K562 (cell line): Measurements from ENCODE around the gene SERF2. TPM values are rescaled to one million over a fixed set of nuclear protein-coding genes. Genes with fewer than 3 reads are reported as not detected.
"Not testable (repeated sequence)": the region's sequence is repeated elsewhere in the genome, so short reads cannot be mapped to it uniquely, and the experiment has no call there.

Experiments used
- CHD1 ChIP-seq: fragments of 200-600 bp; sonication (generic); IDR thresholded peaks from one replicate; pipeline ENCODE4 v1.6.1; 2012; ENCODE audit warnings: mild to moderate bottlenecking, moderate library complexity, low read length, inconsistent platforms
- ESRRA ChIP-seq: fragments of 450-650 bp; IDR thresholded peaks from 2 replicates; pipeline ENCODE4 v1.6.1; 2014; ENCODE audit warnings: low read depth, mild to moderate bottlenecking, moderate library complexity, borderline replicate concordance
- FOS ChIP-seq: IDR thresholded peaks from 3 replicates; pipeline ENCODE4 v1.6.1; 2011; ENCODE audit not compliant: insufficient read length; ENCODE audit errors: extremely low read depth
- GATAD2A ChIP-seq: fragments of 450-650 bp; IDR thresholded peaks from 2 replicates; pipeline ENCODE4 v1.6.1; 2017
- GTF2F1 ChIP-seq: IDR thresholded peaks from 2 replicates; pipeline ENCODE4 v1.6.1; 2011; ENCODE audit warnings: low read depth, low read length, improper control_type of control experiment
- NR2C2 ChIP-seq, 2 experiments: fragments of 200-800 bp in 1 of 2; sonication (Bioruptor generic) in 1 of 2; sonication (generic) in 1 of 2; formaldehyde crosslinking in 1 of 2; IDR thresholded peaks; 2 replicates each; pipeline versions ENCODE4 v1.6.1 to v1.8.0; 2016 to 2022; ENCODE audit warnings: mild to moderate bottlenecking in 1 of 2, missing compliant biosample characterization in 1 of 2, missing genetic modification characterization in 1 of 2, missing genetic modification reagents in 1 of 2
- NRF1 ChIP-seq, 2 experiments: fragments of 450-650 bp; IDR thresholded peaks in 1 of 2; conservative IDR thresholded peaks in 1 of 2; 2 replicates each; pipeline ENCODE4 v1.6.1; 2014; ENCODE audit warnings: mild to moderate bottlenecking in 2 of 2
- PRPF4 ChIP-seq: fragments of 200-400 bp; formaldehyde crosslinking; IDR thresholded peaks from one replicate; pipeline ENCODE4 v1.6.1; 2017; ENCODE audit warnings: low read length, low read depth, mild to moderate bottlenecking; ENCODE audit not compliant: insufficient read depth, poor library complexity, severe bottlenecking
- RBBP5 ChIP-seq: fragments of 200-600 bp; sonication (generic); IDR thresholded peaks from 2 replicates; pipeline ENCODE4 v1.6.1; 2012; ENCODE audit warnings: borderline replicate concordance, mild to moderate bottlenecking, low read length, control low read depth, inconsistent platforms; ENCODE audit not compliant: insufficient read depth, poor library complexity, severe bottlenecking
- RBFOX2 ChIP-seq: fragments of 200-400 bp; formaldehyde crosslinking; IDR thresholded peaks from 2 replicates; pipeline ENCODE4 v1.6.1; 2017; ENCODE audit warnings: low read depth, mild to moderate bottlenecking, low read length, moderate library complexity
- RBM22 ChIP-seq: fragments of 200-400 bp; formaldehyde crosslinking; IDR thresholded peaks from 2 replicates; pipeline ENCODE4 v1.6.1; 2018; ENCODE audit warnings: low read length, low read depth; ENCODE audit not compliant: poor library complexity, severe bottlenecking
- SP1 ChIP-seq: sonication (generic); formaldehyde crosslinking; IDR thresholded peaks from 2 replicates; pipeline ENCODE4 v1.8.1; 2022; ENCODE audit warnings: mild to moderate bottlenecking, missing genetic modification reagents
- ZNF282 ChIP-seq: sonication (generic); formaldehyde crosslinking; IDR thresholded peaks from 2 replicates; pipeline ENCODE4 v1.8.1; 2023; ENCODE audit warnings: missing genetic modification reagents
- polyA plus RNA-seq, 8 experiments: library from polyadenylated mRNA; depleted of rRNA in 4 of 8; stranded (reverse) in 5 of 8; unstranded in 3 of 8; fragments of >200 nt; fragmentation: Nextera tagmentation in 2 of 8; fragmentation: Illumina TruSeq in 1 of 8; extraction: Ambion mirVana in 2 of 8; extraction: Trizol in 1 of 8; gene quantifications; 2 replicates each; pipeline versions ENCODE4 v1.2.1 to v1.2.3, GENCODE V29; 2011 to 2014; ENCODE audit warnings: inconsistent platforms in 1 of 8, missing spikeins in 1 of 8
- total RNA-seq, 7 experiments: library from RNA; depleted of rRNA in 6 of 7; stranded (reverse); fragments of >200 nt in 6 of 7; fragmentation: Illumina TruSeq in 2 of 7; extraction: Trizol in 2 of 7; gene quantifications; 2 replicates each; pipeline versions ENCODE4 v1.2.1 to v1.2.3, GENCODE V29; 2011 to 2021; ENCODE audit warnings: low replicate concordance in 1 of 7
- TF ChIP-seq, protein P1 (sequence below), 3 experiments: fragments of 200-800 bp in 1 of 3; sonication (Bioruptor generic) in 1 of 3; sonication (generic) in 1 of 3; formaldehyde crosslinking in 1 of 3; IDR thresholded peaks; 2 replicates each; pipeline versions ENCODE4 v1.6.1 to v1.8.0; 2016 to 2022; ENCODE audit warnings: mild to moderate bottlenecking in 2 of 3, missing compliant biosample characterization in 2 of 3, missing genetic modification characterization in 2 of 3, missing genetic modification reagents in 1 of 3
- TF ChIP-seq, protein P2 (sequence below): fragments of 450-650 bp; IDR thresholded peaks from 2 replicates; pipeline ENCODE4 v1.6.1; 2014; ENCODE audit warnings: low read depth, mild to moderate bottlenecking, moderate library complexity, borderline replicate concordance
- TF ChIP-seq, protein P3 (sequence below): fragments of 250-450 bp; sonication (Bioruptor Pico); IDR thresholded peaks from 2 replicates; pipeline ENCODE4 v1.9.0; 2021; ENCODE audit warnings: mild to moderate bottlenecking

The SERF2 gene
- total and polyA plus RNA-seq, 9 of the 15 experiments (the other 6 are each of a cell fraction or from before 2014, with no cell fraction given) = 497 to 3,360 (median 867) TPM

DNA sequence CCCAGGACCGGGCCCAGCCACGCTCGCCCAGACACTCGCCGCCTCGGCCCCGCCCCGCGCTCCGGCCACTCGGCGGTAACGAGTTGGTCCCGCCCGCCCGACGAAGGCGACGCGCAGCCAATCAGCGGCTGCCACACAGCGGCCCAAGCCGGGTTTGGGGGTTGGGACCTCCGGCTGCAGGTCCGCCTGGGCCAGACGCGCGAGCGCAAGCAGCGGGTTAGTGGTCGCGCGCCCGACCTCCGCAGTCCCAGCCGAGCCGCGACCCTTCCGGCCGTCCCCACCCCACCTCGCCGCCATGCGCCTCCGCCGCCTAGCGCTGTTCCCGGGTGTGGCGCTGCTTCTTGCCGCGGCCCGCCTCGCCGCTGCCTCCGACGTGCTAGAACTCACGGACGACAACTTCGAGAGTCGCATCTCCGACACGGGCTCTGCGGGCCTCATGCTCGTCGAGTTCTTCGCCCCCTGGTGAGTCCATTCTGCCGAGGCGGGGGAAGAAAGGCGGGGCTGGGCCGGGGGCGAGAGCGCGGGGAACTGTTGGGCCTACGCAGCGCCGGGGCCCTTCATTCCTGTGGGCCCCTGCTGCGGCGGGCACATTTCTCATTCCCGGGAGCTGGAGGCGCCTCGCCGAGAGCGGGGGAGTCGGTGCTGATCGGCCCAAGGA is 45.7 kb upstream of the SERF2 start, which contains the start of gene PDIA3 (continued):
- TF ChIP-seq, protein P1, sequence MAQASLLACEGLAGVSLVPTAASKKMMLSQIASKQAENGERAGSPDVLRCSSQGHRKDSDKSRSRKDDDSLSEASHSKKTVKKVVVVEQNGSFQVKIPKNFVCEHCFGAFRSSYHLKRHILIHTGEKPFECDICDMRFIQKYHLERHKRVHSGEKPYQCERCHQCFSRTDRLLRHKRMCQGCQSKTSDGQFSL (CRISPR knock-in tag; IDR thresholded peaks at IDR 0.05) = 0 out of 2 replicates have a peak, but pooled peaks have one; percentile 56
- TF ChIP-seq, protein P1 (tag; IDR thresholded peaks at IDR 0.05) = not testable (repeated sequence)
- TF ChIP-seq, protein P2, sequence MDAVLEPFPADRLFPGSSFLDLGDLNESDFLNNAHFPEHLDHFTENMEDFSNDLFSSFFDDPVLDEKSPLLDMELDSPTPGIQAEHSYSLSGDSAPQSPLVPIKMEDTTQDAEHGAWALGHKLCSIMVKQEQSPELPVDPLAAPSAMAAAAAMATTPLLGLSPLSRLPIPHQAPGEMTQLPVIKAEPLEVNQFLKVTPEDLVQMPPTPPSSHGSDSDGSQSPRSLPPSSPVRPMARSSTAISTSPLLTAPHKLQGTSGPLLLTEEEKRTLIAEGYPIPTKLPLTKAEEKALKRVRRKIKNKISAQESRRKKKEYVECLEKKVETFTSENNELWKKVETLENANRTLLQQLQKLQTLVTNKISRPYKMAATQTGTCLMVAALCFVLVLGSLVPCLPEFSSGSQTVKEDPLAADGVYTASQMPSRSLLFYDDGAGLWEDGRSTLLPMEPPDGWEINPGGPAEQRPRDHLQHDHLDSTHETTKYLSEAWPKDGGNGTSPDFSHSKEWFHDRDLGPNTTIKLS = 0 out of 2 replicates have a peak, but pooled peaks have one; percentile 25
- not testable (repeated sequence) for TF ChIP-seq NR2C2 (CRISPR knock-in tag; IDR thresholded peaks at IDR 0.05)
- TF ChIP-seq NR2C2 (tag; IDR thresholded peaks at IDR 0.05) (peak; percentile 4; the same call in 1 of the 2 replicates), RBFOX2 (peak; percentile 97), SP1 (CRISPR knock-in tag) (peak; percentile 74), NRF1 (conservative IDR thresholded peaks at IDR 0.05 in 1 of 2, IDR thresholded peaks at IDR 0.05 in 1 of 2) (peak; percentile 62 to 67), RBBP5 (peak; percentile 66), PRPF4 (peak; percentile 51), GATAD2A (peak; percentile 50; the same call in 1 of the 2 replicates), ZNF282 (CRISPR knock-in tag) (peak; percentile 75; the same call in 1 of the 2 replicates), GTF2F1 (0 out of 2 replicates have a peak, but pooled peaks have one; percentile 73), CHD1 (peak; percentile 25), RBM22 (peak; percentile 92), ESRRA (0 out of 2 replicates have a peak, but pooled peaks have one; percentile 27), FOS (peak; percentile 6)
- TF ChIP-seq, protein P3, sequence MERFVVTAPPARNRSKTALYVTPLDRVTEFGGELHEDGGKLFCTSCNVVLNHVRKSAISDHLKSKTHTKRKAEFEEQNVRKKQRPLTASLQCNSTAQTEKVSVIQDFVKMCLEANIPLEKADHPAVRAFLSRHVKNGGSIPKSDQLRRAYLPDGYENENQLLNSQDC (CRISPR knock-in tag) = 0 out of 2 replicates have a peak, but pooled peaks have one; percentile 29
